ENCODE data around the gene PRX. TPM values are rescaled to one million over a fixed set of nuclear protein-coding genes. Genes with fewer than 3 reads are reported as not detected.
A peak's percentile ranks its signal among the peaks of the same experiment; 100 is the strongest.
"Not testable (repeated sequence)": the region's sequence is repeated elsewhere in the genome, so short reads cannot be mapped to it uniquely, and the experiment has no call there.

PRX gene
- total RNA-seq, 2 donors from 2014 or later = 3.3 to 6.4 TPM

DNA sequence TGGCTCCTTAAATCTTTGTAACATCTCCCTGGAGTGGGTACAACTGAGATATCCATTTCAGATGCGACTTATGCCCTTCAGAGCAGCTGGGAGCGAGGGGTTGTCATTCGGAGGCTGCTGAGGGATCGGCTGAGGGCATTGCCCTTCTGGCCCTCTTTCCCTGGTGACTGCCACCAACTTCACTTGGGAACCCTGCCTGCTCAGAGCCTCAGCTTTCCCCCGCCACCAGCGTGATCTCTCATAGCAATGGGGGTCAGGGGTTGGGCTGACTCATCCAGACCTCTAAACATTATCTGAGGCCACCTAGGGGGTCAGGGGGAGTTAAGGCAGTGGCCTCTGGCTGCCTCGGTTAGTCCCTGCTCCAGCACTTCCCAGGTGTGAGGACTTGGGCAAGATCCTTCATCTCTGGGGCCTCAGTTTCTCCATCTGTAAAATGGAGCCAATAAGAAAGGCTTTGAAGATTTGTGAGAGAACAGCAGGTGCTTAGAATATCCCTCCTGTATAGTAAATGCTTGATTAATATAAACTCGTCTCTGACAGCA lies 1.1 kb downstream of the PRX start:
- no peak overlapping the region for H3K27ac ChIP-seq (ENCODE audit: low read depth, low read length)
- H3K9me3 ChIP-seq (ENCODE audit: control insufficient read depth, low read length) = no peaks in the 10 kb centered on the region
- Mint-ChIP-seq H3K4me1 (peaks cover 5% of the 10 kb centered on the region), H3K4me3 (no peak overlapping the region), H3K27ac (no peak overlapping the region), H3K9me3 (no peaks in the 10 kb centered on the region), H3K36me3 (ENCODE audit: low read depth) (no peaks in the 10 kb centered on the region), H3K27me3 (ENCODE audit: insufficient read depth) (no peaks in the 10 kb centered on the region)
- H3K27me3 ChIP-seq (ENCODE audit: control insufficient read depth, insufficient read depth, low read length, poor library complexity, severe bottlenecking) = no peaks in the 10 kb centered on the region
- no peak overlapping the region for H3K4me3 ChIP-seq (ENCODE audit: low read length)
- no peaks in the 10 kb centered on the region for H3K4me1 ChIP-seq (ENCODE audit: control insufficient read depth, insufficient read depth, low read length)
- 77 to 87% methylated on average over 4 to 8 of the region's 8 CpGs for WGBS, 2 experiments (ENCODE audit: insufficient coverage in 1 of 2, insufficient read length in 1 of 2)
- TF ChIP-seq, protein P1, sequence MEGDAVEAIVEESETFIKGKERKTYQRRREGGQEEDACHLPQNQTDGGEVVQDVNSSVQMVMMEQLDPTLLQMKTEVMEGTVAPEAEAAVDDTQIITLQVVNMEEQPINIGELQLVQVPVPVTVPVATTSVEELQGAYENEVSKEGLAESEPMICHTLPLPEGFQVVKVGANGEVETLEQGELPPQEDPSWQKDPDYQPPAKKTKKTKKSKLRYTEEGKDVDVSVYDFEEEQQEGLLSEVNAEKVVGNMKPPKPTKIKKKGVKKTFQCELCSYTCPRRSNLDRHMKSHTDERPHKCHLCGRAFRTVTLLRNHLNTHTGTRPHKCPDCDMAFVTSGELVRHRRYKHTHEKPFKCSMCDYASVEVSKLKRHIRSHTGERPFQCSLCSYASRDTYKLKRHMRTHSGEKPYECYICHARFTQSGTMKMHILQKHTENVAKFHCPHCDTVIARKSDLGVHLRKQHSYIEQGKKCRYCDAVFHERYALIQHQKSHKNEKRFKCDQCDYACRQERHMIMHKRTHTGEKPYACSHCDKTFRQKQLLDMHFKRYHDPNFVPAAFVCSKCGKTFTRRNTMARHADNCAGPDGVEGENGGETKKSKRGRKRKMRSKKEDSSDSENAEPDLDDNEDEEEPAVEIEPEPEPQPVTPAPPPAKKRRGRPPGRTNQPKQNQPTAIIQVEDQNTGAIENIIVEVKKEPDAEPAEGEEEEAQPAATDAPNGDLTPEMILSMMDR (conservative IDR thresholded peaks at IDR 0.05) = no peak
- H3K36me3 ChIP-seq (ENCODE audit: control insufficient read depth, insufficient read depth, low read length) = no peaks in the 10 kb centered on the region
- DNase-seq = peak; percentile 55
- H3K9ac ChIP-seq (ENCODE audit: extremely low read depth, low read length, poor library complexity, severe bottlenecking) = no peak overlapping the region

DNA sequence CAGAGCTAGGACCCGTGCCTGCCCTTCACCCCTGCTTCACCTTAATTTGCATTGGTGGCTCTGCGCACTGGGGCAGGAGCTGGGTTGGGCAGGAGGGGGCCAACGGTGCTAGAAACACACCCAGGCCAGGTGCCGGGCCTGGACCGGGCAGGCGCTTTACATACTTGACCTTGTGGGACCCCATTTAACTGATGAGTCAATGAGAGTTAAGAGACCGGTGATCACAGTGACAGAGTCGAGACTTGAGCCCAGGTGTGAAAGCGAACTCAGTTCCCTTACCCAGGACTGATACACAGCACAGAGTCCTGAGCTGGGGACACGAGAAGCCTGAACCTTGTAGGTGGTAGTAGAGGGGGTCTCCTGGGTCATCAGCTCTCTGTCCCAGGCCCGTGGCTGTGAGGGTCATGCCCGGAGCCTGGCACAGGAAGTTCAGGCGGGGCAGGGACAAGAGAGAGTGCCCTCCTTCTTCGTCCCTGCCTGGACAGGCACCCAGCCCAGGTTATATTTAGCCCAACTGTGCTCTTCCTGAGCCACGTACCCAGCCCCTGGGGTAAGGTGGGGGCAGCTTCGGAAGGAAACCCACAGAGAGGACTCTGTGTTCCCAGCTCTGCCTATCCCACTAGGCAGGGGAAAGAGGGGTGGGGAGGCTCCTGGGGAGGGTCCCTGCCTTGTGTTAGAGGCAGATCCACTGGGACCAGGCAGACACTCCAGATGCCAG lies 1.9 kb downstream of the PRX start:
- Mint-ChIP-seq H3K4me1 (peaks cover 5% of the 10 kb centered on the region), H3K9me3 (no peaks in the 10 kb centered on the region), H3K27me3 (ENCODE audit: insufficient read depth) (no peaks in the 10 kb centered on the region), H3K36me3 (ENCODE audit: low read depth) (no peaks in the 10 kb centered on the region), H3K4me3 (no peak overlapping the region), H3K27ac (no peak overlapping the region)
- H3K27ac ChIP-seq (ENCODE audit: low read depth, low read length) = no peak overlapping the region
- DNase-seq = peak; percentile 45
- H3K27me3 ChIP-seq (ENCODE audit: control insufficient read depth, insufficient read depth, low read length, poor library complexity, severe bottlenecking) = no peaks in the 10 kb centered on the region
- no peaks in the 10 kb centered on the region for H3K9me3 ChIP-seq (ENCODE audit: control insufficient read depth, low read length)
- no peaks in the 10 kb centered on the region for H3K36me3 ChIP-seq (ENCODE audit: control insufficient read depth, insufficient read depth, low read length)
- no peaks in the 10 kb centered on the region for H3K4me1 ChIP-seq (ENCODE audit: control insufficient read depth, insufficient read depth, low read length)
- TF ChIP-seq, protein P1 (conservative IDR thresholded peaks at IDR 0.05) = no peak
- 83 to 85% methylated on average over 11 to 16 of the region's 16 CpGs for WGBS, 2 experiments (ENCODE audit: insufficient coverage in 1 of 2, insufficient read length in 1 of 2)
- H3K4me3 ChIP-seq (ENCODE audit: low read length) = no peak overlapping the region
- H3K9ac ChIP-seq (ENCODE audit: extremely low read depth, low read length, poor library complexity, severe bottlenecking) = no peak overlapping the region

DNA sequence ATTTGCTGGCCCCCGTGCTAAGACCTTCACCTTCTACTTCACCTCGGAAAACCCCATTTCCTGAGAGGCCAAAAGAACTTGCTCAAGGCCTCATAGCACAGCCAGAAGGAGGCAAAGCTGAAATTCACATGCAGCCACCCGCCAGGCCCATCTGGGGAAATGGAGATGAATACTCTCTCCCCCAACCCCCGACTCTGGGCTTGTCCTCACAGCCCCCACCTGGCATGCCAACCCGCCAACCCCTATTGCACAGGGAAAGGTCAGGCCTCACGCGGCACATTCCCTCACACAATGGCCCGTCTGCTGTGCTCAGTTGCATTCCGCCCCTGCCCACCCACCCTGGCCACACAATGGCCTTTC lies 3.2 kb downstream of the PRX start:
- H3K4me3 ChIP-seq (ENCODE audit: low read length) = no peak overlapping the region
- H3K36me3 ChIP-seq (ENCODE audit: control insufficient read depth, insufficient read depth, low read length) = no peaks in the 10 kb centered on the region
- H3K9ac ChIP-seq (ENCODE audit: extremely low read depth, low read length, poor library complexity, severe bottlenecking) = no peak overlapping the region
- Mint-ChIP-seq H3K27me3 (ENCODE audit: insufficient read depth) (no peaks in the 10 kb centered on the region), H3K4me1 (peaks cover 5% of the 10 kb centered on the region), H3K36me3 (ENCODE audit: low read depth) (no peaks in the 10 kb centered on the region), H3K27ac (no peak overlapping the region), H3K9me3 (no peaks in the 10 kb centered on the region), H3K4me3 (no peak overlapping the region)
- no peaks in the 10 kb centered on the region for H3K9me3 ChIP-seq (ENCODE audit: control insufficient read depth, low read length)
- TF ChIP-seq, protein P1 (conservative IDR thresholded peaks at IDR 0.05) = no peak
- WGBS, 2 experiments (ENCODE audit: insufficient coverage in 1 of 2, insufficient read length in 1 of 2) = 56 to 73% methylated on average over 3 to 9 of the region's 9 CpGs
- H3K27me3 ChIP-seq (ENCODE audit: control insufficient read depth, insufficient read depth, low read length, poor library complexity, severe bottlenecking) = no peaks in the 10 kb centered on the region
- H3K4me1 ChIP-seq (ENCODE audit: control insufficient read depth, insufficient read depth, low read length) = no peaks in the 10 kb centered on the region
- peak; percentile 72 for DNase-seq
- peak overlapping the region; percentile 38 for H3K27ac ChIP-seq (ENCODE audit: low read depth, low read length)

DNA sequence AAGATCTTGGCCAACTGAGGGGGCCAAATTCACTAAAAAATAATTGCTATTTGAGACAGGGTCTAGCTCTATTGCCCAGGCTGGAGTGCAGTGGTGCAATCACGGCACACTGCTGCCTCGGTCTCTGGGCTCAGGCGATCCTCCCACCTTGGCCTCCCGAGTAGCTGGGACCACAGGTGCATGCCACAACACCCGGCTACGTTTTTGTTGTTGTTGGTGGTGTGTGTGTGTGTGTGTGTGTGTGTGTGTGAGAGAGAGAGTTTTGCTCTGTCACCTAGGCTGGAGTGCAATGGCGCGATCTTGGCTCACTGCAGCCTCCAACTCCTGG lies 4.6 kb downstream of the PRX start:
- not testable (repeated sequence) for H3K27me3 Mint-ChIP-seq (ENCODE audit: insufficient read depth); H3K9me3 ChIP-seq (ENCODE audit: control insufficient read depth, low read length); H3K9me3 Mint-ChIP-seq; H3K27me3 ChIP-seq (ENCODE audit: control insufficient read depth, insufficient read depth, low read length, poor library complexity, severe bottlenecking); H3K9ac ChIP-seq (ENCODE audit: extremely low read depth, low read length, poor library complexity, severe bottlenecking); DNase-seq; H3K36me3 ChIP-seq (ENCODE audit: control insufficient read depth, insufficient read depth, low read length); H3K4me1 Mint-ChIP-seq; H3K27ac ChIP-seq (ENCODE audit: low read depth, low read length); H3K4me3 Mint-ChIP-seq; H3K4me3 ChIP-seq (ENCODE audit: low read length); H3K27ac Mint-ChIP-seq; H3K4me1 ChIP-seq (ENCODE audit: control insufficient read depth, insufficient read depth, low read length); H3K36me3 Mint-ChIP-seq (ENCODE audit: low read depth)
- 71 to 93% methylated on average over 2 to 8 of the region's 8 CpGs for WGBS, 2 experiments (ENCODE audit: insufficient coverage in 1 of 2, insufficient read length in 1 of 2)
